Measurements from ENCODE around the gene TYK2. TPM values are rescaled to one million over a fixed set of nuclear protein-coding genes. Genes with fewer than 3 reads are reported as not detected.

TYK2 gene
- total and polyA plus RNA-seq, 9 of the 15 experiments (the other 6 are each of a cell fraction or from before 2014, with no cell fraction given): 15.0 to 182 (median 85.9) TPM

GRCh38 chr19:10329555-10329954 is 50.8 kb downstream of the TYK2 start:
- Histone ChIP-seq H3K4me1 (replicated peaks in 1 of 2; ENCODE audit: control insufficient read depth in 2 of 2, insufficient read depth in 2 of 2, low read length in 2 of 2) (peaks cover 7 to 34% of the 10 kb centered on the region in 2 experiments; a peak in 4 of 5 replicates), H3K79me2 (ENCODE audit: control insufficient read depth, insufficient read depth, low read length) (peaks cover 69% of the 10 kb centered on the region), H2AFZ (ENCODE audit: low read depth, low read length) (no peak overlapping the region), H4K20me1 (replicated peaks; ENCODE audit: control insufficient read depth, insufficient read depth, low read length) (peaks cover 10% of the 10 kb centered on the region; the same call in 1 of the 2 replicates), H3K27me3 (ENCODE audit: control insufficient read depth in 2 of 2, insufficient read depth in 2 of 2, low read length in 2 of 2) (no peaks in the 10 kb centered on the region), H3K9ac (ENCODE audit: insufficient read depth in 1 of 2, low read depth in 2 of 2, low read length in 2 of 2) (peak overlapping the region in 1 of 2 experiments; percentile 55; a peak in 2 of 4 replicates), H3K4me2 (ENCODE audit: insufficient read depth, low read length) (no peak overlapping the region), H3K36me3 (ENCODE audit: control insufficient read depth, insufficient read depth, low read length) (peaks cover 75% of the 10 kb centered on the region), H3K9me3 (replicated peaks; ENCODE audit: control insufficient read depth, insufficient read depth, low read depth, low read length) (no peaks in the 10 kb centered on the region), H3K27ac (ENCODE audit: extremely low read depth, low read depth, low read length) (no peak overlapping the region), H3K4me3 (no peak overlapping the region), H3K9me1 (ENCODE audit: control insufficient read depth, insufficient read depth, low read length) (no peaks in the 10 kb centered on the region)
- no peak for ATAC-seq
- TF ChIP-seq RBFOX2 (IDR thresholded peaks at IDR 0.05; ENCODE audit: low read depth, low read length) (peak; percentile 2; the same call in 1 of the 2 replicates), DPF2 (IDR thresholded peaks at IDR 0.05) (no peak)
- no TSS peak for BruUV-seq (replicated peaks)
- CTCF ChIA-PET (ENCODE audit: low intra/inter-chr PET ratio): no interaction called here
- in situ Hi-C loops (cut with MboI): no loop called here
- no peak for FAIRE-seq
- WGBS (ENCODE audit: insufficient coverage, low coverage, missing lambda C conversion rate): 98% methylated on average over 13 of the region's 13 CpGs
- intact Hi-C loops (cut with micrococcal nuclease): no loop called here
- POLR2A ChIA-PET: interaction anchor here (0.8 to 3.1 kb wide), 5 partner anchors 13 to 40 kb away, joined by 3 to 11 read pairs (median 3); partner anchors contain the start of genes FDX2 and ICAM5
- no peak for DNase-seq (ENCODE audit: extremely low read depth in 1 of 4, low spot score in 3 of 4)

- Histone ChIP-seq H2AFZ (ENCODE audit: low read depth, low read length) (no peak overlapping the region), H3K4me3 (no peak overlapping the region), H3K9me3 (replicated peaks; ENCODE audit: control insufficient read depth, insufficient read depth, low read depth, low read length) (no peaks in the 10 kb centered on the region), H3K27me3 (ENCODE audit: control insufficient read depth in 2 of 2, insufficient read depth in 2 of 2, low read length in 2 of 2) (no peaks in the 10 kb centered on the region), H3K4me1 (replicated peaks in 1 of 2; ENCODE audit: control insufficient read depth in 2 of 2, insufficient read depth in 2 of 2, low read length in 2 of 2) (peaks cover 7 to 29% of the 10 kb centered on the region in 2 experiments; a peak in 4 of 5 replicates), H4K20me1 (replicated peaks; ENCODE audit: control insufficient read depth, insufficient read depth, low read length) (peaks cover 10% of the 10 kb centered on the region; the same call in 1 of the 2 replicates), H3K27ac (ENCODE audit: extremely low read depth, low read depth, low read length) (no peak overlapping the region), H3K36me3 (ENCODE audit: control insufficient read depth, insufficient read depth, low read length) (peaks cover 82% of the 10 kb centered on the region), H3K9ac (ENCODE audit: insufficient read depth in 1 of 2, low read depth in 2 of 2, low read length in 2 of 2) (peak overlapping the region in 1 of 2 experiments; percentile 61; a peak in 2 of 4 replicates), H3K9me1 (ENCODE audit: control insufficient read depth, insufficient read depth, low read length) (no peaks in the 10 kb centered on the region), H3K79me2 (ENCODE audit: control insufficient read depth, insufficient read depth, low read length) (peaks cover 62% of the 10 kb centered on the region), H3K4me2 (ENCODE audit: insufficient read depth, low read length) (no peak overlapping the region)
- CTCF ChIA-PET (ENCODE audit: low intra/inter-chr PET ratio): no interaction called here
- FAIRE-seq (no peak), ATAC-seq (no peak), DNase-seq (ENCODE audit: extremely low read depth in 1 of 4, low spot score in 3 of 4) (no peak)
- TSS peak; percentile 0 for BruUV-seq (replicated peaks)
- in situ Hi-C loops (cut with MboI) (no loop called here), intact Hi-C loops (cut with micrococcal nuclease) (no loop called here)
- POLR2A ChIA-PET: interaction anchor here (0.6 to 1.2 kb wide), 2 partner anchors 30 to 39 kb away, joined by 3 to 4 read pairs; partner anchors contain the start of gene ICAM5
- whole genome bisulfite sequencing (ENCODE audit: insufficient coverage, low coverage, missing lambda C conversion rate): 95% methylated on average over 36 of the region's 41 CpGs
- no peak for TF ChIP-seq PBX2 (CRISPR knock-in tag; IDR thresholded peaks at IDR 0.05; ENCODE audit: low read depth)
- no peak for TF ChIP-seq PBX2 (tag; conservative IDR thresholded peaks at IDR 0.05; ENCODE audit: low read depth)
- no peak for TF ChIP-seq ZNF3 (CRISPR knock-in tag; IDR thresholded peaks at IDR 0.05)
- TF ChIP-seq POLR2G (IDR thresholded peaks at IDR 0.05; ENCODE audit: low read depth, low read length): peak; percentile 55
- TF ChIP-seq E2F6 (IDR thresholded peaks at IDR 0.05; ENCODE audit: borderline replicate concordance in 1 of 2, extremely low read depth in 1 of 2, insufficient read depth in 1 of 2, insufficient read length in 1 of 2, low read depth in 1 of 2, low read length in 1 of 2, poor library complexity in 1 of 2, severe bottlenecking in 1 of 2): no peak
- TF ChIP-seq ZNF311 (CRISPR knock-in tag; IDR thresholded peaks at IDR 0.05): no peak
- TF ChIP-seq SMARCC2 (IDR thresholded peaks at IDR 0.05; ENCODE audit: low read depth): no peak
These were observed 51.6 kb downstream of the TYK2 start for GRCh38 chr19:10328558-10329429.

Data from K562 (cell line).